T47D (cell line): Measurements from ENCODE around the gene ALK.

ENCODE experiments used
- DNase-seq, 2 experiments: peaks; one replicate each; pipeline versions ENCODE4 v3.0.0 to v3.0.0-alpha.2; 2011 to 2012; ENCODE audit warnings: low read depth in 1 of 2, low spot score in 1 of 2
- JUND ChIP-seq: IDR thresholded peaks from 2 replicates; pipeline ENCODE4 v1.6.1; 2012; ENCODE audit warnings: low read depth
- in situ Hi-C: cut with HindIII; loops from 2 replicates; pipeline ENCODE4 v1.10.0; 2016; ENCODE audit warnings: low sequenced_read_pairs, low pct_unique_long_range_greater_than_20kb

Gene ALK

GRCh38 chr2:29215739-29216608, 705.4 kb downstream of the ALK start:
- in situ Hi-C loops: no loop called here
- TF ChIP-seq JUND: no peak
- no peak for DNase-seq

DNA sequence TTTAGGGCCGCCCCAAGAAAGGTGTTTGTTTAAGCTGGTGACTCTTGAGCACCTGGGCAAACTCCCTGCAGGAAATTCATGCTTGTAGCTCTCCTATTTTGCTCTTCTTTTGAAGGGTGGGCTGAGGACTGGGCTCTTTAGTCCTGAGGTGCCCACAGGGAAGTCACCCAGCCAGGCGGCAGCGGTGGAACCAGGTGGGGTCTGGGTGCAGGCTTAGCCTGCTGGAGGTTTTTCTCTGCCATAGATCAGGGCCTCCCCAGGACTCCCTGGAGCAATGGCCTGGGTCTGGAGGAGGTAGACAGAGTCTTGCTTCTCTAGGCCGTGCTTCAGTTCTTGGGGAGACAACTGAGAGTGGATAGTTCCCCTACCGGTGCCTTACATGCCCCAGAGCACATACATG, 706.3 kb downstream of the ALK start:
- TF ChIP-seq JUND: no peak
- in situ Hi-C loops: no loop called here
- no peak for DNase-seq

DNA sequence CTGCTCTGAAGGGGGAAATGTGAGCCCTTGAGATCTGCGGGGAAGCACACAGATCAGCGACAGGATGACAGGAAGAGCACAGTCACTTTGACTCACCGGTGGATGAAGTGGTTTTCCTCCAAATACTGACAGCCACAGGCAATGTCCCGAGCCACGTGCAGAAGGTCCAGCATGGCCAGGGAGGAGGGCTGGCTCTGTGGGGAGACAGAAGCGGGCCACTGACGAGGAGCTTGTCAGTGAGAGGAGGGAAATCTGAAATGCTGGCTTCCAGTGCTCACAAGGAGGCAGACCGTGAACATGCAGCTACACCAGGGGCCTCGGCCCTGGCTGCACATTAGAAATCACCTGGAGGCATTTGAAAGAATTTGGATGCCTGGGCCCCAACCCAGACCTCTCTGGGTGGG, 707.5 kb downstream of the ALK start:
- no peak for DNase-seq
- in situ Hi-C loops: no loop called here
- TF ChIP-seq JUND: no peak

GRCh38 chr2:29212009-29212408, 709.4 kb downstream of the ALK start:
- no peak for DNase-seq
- in situ Hi-C loops: no loop called here
- TF ChIP-seq JUND: no peak

GRCh38 chr2:29209551-29209950, 711.8 kb downstream of the ALK start:
- no peak for DNase-seq
- in situ Hi-C loops: no loop called here

GRCh38 chr2:29207352-29208148, 713.8 kb downstream of the ALK start:
- DNase-seq: no peak
- TF ChIP-seq JUND: no peak
- in situ Hi-C loops: no loop called here

More at GRCh38 chr2:29209551-29209950, 711.8 kb downstream of the ALK start:
- TF ChIP-seq JUND: no peak

DNA sequence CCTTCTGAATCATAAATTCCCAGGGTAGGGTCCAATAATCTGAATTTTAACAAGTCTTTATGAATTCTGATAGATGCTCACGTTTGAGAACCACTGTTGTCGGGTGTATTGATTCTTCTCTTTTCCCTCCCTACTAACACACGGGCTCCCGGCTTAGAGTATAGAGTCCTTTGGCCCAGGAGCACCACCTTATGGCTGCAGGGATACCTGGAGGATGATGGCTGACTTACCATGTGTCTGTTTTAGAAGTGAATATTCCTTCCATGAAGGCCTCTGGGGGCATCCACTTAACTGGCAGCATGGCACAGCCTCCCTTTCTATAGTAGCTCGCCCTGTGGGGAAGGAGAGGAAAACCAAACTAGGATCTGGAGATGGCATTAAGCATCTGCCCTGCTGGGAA, 714.4 kb downstream of the ALK start:
- DNase-seq: peak in 1 of 2 experiments; percentile 9
- no peak for TF ChIP-seq JUND
- in situ Hi-C loops: no loop called here

GRCh38 chr2:29202819-29203495, 718.4 kb downstream of the ALK start:
- in situ Hi-C loops: no loop called here
- no peak for TF ChIP-seq JUND
- no peak for DNase-seq

DNA sequence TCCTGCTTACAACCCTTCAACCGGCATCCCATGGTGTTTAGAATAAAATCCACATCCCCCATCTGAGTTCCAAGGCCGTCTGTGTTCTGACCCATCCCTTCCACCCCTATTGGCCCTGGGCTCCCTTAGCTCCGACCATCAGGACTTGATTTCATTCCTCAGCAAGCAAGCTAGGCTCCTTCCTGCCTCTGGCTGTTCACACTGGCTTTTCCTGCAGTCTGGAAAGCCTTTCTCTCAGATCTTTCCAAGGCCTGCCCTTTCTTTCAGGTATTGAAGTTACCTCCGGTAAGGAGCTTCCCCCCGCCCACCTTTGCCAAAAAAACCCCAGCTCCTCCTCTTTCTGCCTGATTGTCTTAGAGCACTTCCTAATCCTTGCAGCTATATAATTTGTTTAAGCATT, 719.4 kb downstream of the ALK start:
- in situ Hi-C loops: no loop called here
- TF ChIP-seq JUND: no peak
- no peak for DNase-seq

DNA sequence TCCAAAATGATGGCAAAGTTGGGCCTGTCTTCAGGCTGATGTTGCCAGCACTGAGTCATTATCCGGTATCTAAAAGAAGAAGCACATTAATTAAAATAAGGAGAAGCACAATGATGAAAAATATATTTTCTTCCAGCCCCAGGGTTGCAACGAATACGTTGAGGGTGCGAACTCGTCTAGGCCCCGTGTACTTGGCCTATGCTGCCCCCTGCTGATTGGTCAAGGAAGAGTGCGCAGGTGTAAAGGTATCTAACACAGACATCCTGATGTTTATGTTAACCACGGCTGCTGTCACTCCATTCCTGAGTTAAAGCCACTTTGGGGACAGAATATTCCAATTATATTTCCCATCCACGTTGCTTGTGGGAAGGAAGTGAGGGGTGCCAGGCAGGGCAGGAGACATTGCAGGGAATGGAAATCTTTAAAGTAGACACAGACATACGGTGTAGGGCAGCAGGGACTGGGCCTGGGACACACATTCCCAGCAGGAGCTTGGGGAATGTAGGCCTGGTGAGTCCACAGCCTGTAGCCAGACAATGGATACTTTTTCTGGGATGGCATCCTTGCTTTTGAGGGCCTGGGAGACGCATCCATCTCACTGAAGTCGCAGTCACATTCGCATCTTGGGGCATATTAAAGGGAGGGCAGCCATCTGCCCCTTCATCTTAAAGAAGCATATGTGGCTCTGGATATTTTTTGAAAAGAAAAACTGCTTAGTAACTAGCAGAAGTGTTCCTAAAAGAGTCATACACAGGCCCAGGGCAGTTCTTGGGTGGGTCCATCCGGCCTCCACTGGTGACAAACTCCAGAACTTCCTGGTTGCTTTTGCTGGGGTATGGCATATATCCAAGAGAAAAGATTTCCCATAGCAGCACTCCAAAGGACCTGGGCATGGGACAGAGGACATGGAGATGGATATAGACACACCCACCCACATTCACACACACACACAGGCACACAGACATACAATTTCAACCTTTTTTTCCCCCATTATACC, 724.3 kb downstream of the ALK start:
- peak; percentile 47 to 75 for DNase-seq
- TF ChIP-seq JUND: no peak
- in situ Hi-C loops: no loop called here

DNA sequence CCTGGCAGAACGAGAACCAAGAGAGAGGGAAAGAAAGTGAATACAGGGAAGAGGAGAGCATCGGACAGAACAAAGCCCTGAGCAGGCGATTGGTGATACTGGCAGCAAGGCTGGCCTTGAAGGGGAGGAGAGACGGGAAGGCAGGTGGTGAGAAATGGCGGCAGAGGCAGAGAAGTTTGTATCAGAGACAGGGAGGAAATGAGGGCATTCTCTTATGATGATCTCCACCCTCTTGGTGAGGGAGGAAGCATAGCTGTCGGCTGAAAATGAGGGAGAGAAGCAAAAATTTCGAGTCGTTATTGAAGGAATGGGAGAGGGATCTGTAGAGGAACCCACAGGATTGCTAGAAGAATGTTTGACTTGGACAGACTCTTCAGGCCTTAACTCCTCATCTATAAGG, 725.6 kb downstream of the ALK start:
- in situ Hi-C loops: no loop called here
- no peak for TF ChIP-seq JUND
- DNase-seq: no peak

DNA sequence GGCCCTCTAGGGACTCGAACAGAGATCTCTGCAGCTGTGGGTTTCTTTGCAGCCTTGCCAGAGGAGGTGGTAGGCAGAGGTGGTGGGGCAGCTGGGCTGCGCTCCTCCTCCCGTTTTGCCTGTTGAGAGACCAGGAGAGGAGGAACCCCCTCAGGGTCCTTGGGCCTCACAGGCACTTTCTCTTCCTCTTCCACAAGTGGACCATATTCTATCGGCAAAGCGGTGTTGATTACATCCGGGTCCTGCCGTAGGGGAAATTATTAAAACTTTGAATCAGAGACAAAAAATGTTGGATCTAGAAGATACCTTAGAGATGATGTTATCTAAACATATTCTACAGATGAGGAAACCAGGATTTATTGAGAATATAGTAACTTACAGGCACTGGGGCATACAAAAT, 727.7 kb downstream of the ALK start:
- DNase-seq: no peak
- no peak for TF ChIP-seq JUND
- in situ Hi-C loops: no loop called here
